ENCODE measurements around the gene OGDH.

GRCh38 chr7:44740055-44740454 lies 133.6 kb downstream of the OGDH start:
- TF ChIP-seq GATA2 (IDR thresholded peaks at IDR 0.05; ENCODE audit: low read depth, low read length) (no peak), GATA3 (IDR thresholded peaks at IDR 0.05; ENCODE audit: low read depth, low read length) (no peak)
